ENCODE measurements around the gene RPS6KA4.

The RPS6KA4 gene

GRCh38 chr11:64327993-64328392, 31.0 kb upstream of the RPS6KA4 start:
- DNase-seq: no peak

DNA sequence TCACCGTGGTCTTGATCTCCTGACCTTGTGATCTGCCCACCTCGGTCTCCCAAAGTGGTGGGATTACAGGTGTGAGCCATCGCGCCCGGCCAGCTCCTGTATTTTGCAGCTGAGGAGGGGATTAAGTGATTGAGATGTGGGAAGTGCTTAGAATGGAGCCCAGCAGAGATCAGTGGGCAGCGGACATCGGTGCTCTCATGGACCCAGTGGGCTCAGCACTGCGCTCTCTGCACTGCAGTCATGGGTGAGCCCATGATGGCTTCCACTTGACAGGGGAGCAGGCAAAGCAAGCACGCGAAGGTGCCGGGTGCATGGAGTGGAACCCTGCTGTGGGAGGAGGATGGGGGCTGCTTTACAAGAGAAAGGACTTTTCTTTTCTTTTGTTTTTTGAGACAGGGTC, 28.1 kb upstream of the RPS6KA4 start:
- no peak for DNase-seq

DNA sequence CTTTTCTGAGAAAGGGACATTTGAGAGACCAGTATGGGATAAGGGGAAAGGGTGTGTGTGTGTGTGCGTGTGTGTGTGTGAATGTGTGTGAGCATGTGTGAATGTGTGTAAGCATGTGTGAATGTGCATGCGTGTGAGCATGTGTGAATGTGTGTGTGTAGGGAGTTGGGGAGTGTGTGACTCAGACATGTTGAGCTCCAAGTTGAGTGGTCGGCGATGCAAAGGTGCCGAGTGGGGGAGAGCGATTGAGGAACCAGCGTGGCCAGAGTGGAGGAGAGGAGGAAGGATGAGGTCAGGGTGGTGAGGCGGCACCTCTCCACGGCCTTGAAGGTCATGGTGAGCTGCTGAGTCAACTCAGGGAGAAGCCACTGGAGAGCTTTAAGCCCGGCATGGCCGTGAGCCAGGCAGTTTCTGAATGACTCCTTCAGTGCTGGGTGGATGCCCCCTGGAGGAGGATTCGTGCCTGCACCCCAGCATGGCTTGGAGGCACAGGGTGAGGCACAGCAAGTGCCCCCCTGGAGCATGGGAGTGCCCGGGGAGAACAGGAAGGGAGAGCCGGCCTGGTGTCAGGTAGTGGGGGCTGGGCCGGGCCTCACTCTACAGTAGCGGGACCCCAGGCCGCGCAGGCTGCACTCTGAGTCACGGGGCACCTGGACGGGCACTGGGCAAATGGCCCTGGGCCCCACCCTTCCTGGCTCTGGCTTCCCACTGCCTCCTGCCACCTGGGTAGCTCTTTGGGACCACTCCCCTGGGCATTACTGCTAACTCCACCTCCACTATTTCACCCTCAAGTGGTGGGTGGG, 27.2 kb upstream of the RPS6KA4 start:
- peak; percentile 68 for DNase-seq

GRCh38 chr11:64333556-64333955, 25.4 kb upstream of the RPS6KA4 start:
- no peak for DNase-seq

GRCh38 chr11:64334764-64335735, 23.9 kb upstream of the RPS6KA4 start:
- DNase-seq: peak; percentile 25

DNA sequence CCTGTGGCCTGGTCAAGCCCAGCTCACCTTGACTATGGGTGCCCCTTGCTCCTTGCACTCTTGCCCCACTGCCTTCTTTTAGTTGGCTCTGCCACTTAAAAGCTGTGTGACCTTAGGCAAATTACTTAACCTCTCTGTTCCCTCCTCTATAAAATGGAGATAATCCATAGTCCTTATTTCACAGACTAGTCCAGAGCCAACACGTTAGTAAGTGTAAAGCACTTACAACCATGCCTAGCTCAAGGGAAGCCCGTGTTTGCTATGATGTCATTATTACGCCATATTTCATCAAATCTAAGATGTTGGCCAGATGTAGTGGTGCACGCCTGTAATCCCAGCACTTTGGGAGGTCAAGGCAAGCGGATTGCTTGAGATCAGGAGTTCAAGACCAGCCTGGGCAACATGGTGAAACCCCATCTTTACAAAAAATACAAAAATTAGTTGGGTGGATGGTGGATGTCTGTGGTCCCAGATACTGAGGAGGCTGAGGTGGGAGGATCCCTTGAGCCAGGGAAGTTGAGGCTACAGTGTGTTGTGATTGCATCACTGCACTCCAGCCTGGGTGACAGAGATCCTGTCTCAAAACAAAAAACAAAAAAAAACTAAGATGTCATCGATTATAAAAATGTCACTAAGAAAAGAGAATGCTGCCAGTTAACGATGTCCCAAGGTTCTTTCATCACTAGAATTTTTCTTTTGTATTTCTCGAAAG, 21.3 kb upstream of the RPS6KA4 start:
- no peak for DNase-seq

DNA sequence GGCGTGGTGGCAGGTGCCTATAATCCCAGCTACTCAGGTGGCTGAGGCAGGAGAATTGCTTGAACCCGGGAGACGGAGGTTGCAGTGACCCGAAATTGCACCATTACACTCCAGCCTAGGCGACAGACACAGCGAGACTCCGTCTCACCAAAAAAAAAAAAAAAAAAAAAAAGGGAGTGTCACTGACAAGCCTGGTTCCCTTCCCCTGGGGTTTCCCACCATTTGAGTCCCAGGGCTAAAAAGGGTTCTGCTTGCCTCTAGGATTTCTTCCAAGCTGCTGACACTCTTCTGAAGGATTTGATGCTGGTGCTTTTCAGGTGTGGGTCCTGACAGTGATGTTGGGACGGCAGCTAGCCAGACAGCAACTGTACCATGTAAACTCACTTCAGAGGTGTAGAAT, 20.2 kb upstream of the RPS6KA4 start:
- DNase-seq: no peak

GRCh38 chr11:64339286-64339685, 19.7 kb upstream of the RPS6KA4 start:
- no peak for DNase-seq

- no peak for DNase-seq
Measured at GRCh38 chr11:64339754-64340408, 19.1 kb upstream of the RPS6KA4 start, which contains the start of gene CCDC88B. TSS of gene CCDC88B (plus strand) at chr11:64340204. CDS start at chr11:64340267, 63 bp downstream.

DNA sequence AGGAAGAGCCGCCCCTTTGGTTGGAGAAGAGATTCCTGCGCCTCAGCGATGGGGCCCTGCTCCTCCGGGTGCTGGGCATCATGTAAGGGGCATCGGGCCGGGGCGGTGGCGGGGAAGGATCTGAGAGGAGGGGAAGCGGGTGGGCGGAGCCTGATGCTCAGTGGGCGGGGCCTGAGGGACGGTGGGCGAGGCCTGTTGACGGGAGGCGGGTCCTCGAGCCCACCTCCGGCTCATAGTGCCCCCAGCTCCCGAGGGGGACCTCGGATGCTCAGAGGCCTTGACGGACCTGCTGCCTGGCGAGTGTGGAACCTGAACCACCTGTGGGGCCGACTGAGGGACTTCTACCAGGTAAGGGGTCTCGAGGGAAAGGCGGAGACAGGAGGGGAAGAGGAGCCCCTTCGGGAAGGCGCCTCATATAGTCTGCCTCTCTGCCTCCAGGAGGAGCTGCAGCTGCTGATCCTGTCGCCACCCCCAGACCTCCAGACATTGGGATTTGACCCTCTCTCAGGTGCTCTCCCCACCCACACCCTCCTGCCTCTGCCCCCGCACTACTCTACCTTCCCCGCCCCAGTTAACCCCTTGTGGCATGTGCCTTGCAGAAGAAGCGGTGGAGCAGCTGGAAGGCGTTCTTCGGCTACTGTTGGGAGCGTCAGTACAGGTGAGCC, 18.2 kb upstream of the RPS6KA4 start:
- no peak for DNase-seq

DNA sequence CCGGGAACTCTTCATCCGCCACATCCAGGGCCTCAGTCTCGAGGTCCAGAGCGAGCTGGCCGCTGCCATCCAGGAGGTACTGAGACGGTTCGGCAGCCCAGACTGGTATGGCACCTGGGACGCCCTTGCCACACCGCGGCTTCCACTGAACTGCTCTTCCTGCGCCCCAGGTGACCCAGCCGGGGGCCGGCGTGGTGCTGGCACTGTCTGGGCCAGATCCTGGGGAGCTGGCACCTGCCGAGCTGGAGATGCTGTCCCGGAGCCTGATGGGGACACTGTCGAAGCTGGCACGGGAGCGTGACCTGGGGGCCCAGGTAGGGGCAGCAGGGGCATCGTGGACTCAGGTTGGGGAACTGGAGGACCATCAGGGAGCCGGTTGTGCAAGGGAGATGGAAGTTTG, 17.5 kb upstream of the RPS6KA4 start:
- DNase-seq: no peak

- DNase-seq: no peak
Measured at GRCh38 chr11:64341851-64342791, 16.8 kb upstream of the RPS6KA4 start.

DNA sequence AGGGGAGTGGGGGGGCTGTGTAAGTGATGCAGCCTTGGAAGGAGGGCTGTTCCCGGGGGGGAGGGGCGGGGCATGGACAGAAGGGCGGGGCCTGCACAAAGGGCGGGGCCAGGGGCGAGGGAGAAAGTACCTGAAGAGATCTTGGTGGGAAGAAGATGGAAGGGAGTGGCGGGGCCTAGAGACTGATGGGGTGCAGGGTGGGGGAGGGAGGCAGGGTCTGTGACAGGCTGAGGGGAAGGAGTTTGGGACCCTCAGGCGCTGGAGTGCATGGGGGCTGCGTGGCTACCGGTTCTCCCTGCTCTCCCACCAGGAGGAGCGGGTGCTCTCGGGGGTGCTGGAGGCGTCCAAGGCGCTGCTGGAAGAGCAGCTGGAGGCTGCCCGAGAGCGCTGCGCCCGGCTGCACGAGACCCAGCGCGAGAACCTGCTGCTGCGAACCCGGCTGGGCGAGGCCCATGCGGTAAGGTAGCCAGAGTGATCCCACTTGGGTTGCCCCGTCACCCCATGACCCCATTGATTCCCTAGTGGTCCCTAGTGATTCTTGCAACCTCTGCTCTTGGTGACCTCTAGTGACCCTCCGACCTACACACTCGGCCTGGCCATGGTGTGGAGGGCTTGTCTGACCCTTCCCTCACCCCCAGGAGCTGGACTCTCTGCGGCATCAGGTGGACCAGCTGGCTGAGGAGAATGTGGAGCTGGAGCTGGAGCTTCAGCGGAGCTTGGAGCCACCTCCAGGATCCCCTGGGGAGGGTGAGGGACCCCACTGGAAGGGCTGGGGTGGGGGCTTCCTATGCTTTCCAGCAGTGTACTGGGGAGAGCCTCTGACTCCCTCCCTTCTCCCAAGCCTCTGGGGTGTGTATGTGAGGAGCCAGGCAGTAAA, 15.9 kb upstream of the RPS6KA4 start:
- no peak for DNase-seq

DNA sequence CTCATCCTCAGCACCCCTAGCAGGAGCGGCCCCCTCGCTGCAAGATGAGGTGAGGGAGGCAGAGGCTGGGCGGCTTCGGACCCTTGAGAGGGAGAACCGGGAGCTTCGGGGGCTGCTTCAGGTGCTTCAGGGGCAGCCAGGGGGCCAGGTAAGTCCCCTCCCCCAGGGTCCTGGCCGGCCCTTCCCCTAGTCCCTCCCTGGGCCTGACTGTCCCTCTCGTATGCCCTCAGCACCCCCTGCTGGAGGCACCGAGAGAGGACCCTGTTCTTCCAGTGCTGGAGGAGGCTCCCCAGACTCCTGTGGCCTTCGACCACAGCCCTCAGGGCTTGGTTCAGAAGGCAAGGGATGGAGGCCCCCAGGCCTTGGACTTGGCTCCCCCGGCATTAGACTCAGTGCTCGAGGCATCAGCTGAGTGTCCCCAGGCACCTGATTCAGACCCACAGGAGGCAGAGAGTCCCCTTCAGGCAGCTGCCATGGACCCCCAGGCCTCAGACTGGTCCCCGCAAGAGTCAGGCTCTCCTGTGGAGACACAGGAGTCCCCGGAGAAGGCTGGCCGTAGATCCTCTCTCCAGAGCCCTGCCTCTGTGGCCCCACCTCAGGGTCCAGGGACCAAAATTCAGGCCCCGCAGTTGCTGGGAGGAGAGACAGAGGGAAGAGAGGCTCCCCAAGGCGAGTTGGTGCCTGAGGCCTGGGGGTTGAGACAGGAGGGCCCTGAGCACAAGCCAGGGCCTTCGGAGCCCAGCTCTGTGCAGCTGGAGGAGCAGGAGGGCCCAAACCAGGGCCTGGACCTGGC, 15.0 kb upstream of the RPS6KA4 start:
- DNase-seq: no peak

- DNase-seq: no peak
Measured at GRCh38 chr11:64344787-64345186, 14.2 kb upstream of the RPS6KA4 start.

GRCh38 chr11:64347193-64347867, 11.6 kb upstream of the RPS6KA4 start:
- DNase-seq: no peak

GRCh38 chr11:64348383-64349024, 10.5 kb upstream of the RPS6KA4 start:
- no peak for DNase-seq

- no peak for DNase-seq
Measured at GRCh38 chr11:64349025-64349387, 10.0 kb upstream of the RPS6KA4 start.

Data from NCI-H1092 (cell line).